ENCODE measurements around the gene CRELD2. TPM values are rescaled to one million over a fixed set of nuclear protein-coding genes. Genes with fewer than 3 reads are reported as not detected.
A peak's percentile ranks its signal among the peaks of the same experiment; 100 is the strongest.

CRELD2 gene
- total and polyA plus RNA-seq, 2 of the 13 experiments (the other 11 are each of a cell fraction or from before 2014, with no cell fraction given): 17.2 to 44.7 TPM

GRCh38 chr22:49951986-49952896, 33.8 kb downstream of the CRELD2 start (continued):
- no peak for TF ChIP-seq SCMH1 (CRISPR knock-in tag; IDR thresholded peaks at IDR 0.05; ENCODE audit: borderline replicate concordance)
- peak; percentile 39; the same call in 1 of the 2 replicates for TF ChIP-seq YEATS2 (CRISPR knock-in tag; IDR thresholded peaks at IDR 0.05; ENCODE audit: borderline replicate concordance)
- peak; percentile 47; the same call in 1 of the 2 replicates for TF ChIP-seq TBX2 (CRISPR knock-in tag; IDR thresholded peaks at IDR 0.05; ENCODE audit: borderline replicate concordance)
- no peak; the same call in 1 of the 2 replicates for TF ChIP-seq GATA4 (IDR thresholded peaks at IDR 0.05; ENCODE audit: borderline replicate concordance, low read depth)
- no peak for TF ChIP-seq ZNF816 (CRISPR knock-in tag; IDR thresholded peaks at IDR 0.05; ENCODE audit: borderline replicate concordance)
- no peak for TF ChIP-seq ZNF34 (CRISPR knock-in tag; IDR thresholded peaks at IDR 0.05; ENCODE audit: borderline replicate concordance)
- TF ChIP-seq ZNF205 (CRISPR knock-in tag; IDR thresholded peaks at IDR 0.05): peak; percentile 24; the same call in 1 of the 2 replicates
- TF ChIP-seq TFDP1 (CRISPR knock-in tag; IDR thresholded peaks at IDR 0.05; ENCODE audit: borderline replicate concordance): peak; percentile 10; the same call in 1 of the 2 replicates
- peak; percentile 79 for TF ChIP-seq BCL6 (CRISPR knock-in tag; IDR thresholded peaks at IDR 0.05)
- TF ChIP-seq MAFK (conservative IDR thresholded peaks at IDR 0.05 in 1 of 2, IDR thresholded peaks at IDR 0.05 in 1 of 2; ENCODE audit: low read length in 2 of 2): no peak
- TF ChIP-seq ZNF18 (CRISPR knock-in tag; IDR thresholded peaks at IDR 0.05; ENCODE audit: insufficient replicate concordance): peak; percentile 87
- TF ChIP-seq ZNF564 (CRISPR knock-in tag; IDR thresholded peaks at IDR 0.05): no peak
- TF ChIP-seq ZNF207 (IDR thresholded peaks at IDR 0.05; ENCODE audit: borderline replicate concordance): no peak
- 0 out of 2 replicates have a peak, but pooled peaks have one; percentile 32 for TF ChIP-seq ZSCAN29 (CRISPR knock-in tag; conservative IDR thresholded peaks at IDR 0.05)
- no peak; the same call in 1 of the 2 replicates for TF ChIP-seq ZNF543 (CRISPR knock-in tag; IDR thresholded peaks at IDR 0.05)
- peak; percentile 37; the same call in 1 of the 2 replicates for TF ChIP-seq BRD4 (CRISPR knock-in tag; IDR thresholded peaks at IDR 0.05)
- no peak for TF ChIP-seq HOXD1 (CRISPR knock-in tag; IDR thresholded peaks at IDR 0.05)
- peak; percentile 61; the same call in 1 of the 2 replicates for TF ChIP-seq ZFP1 (CRISPR knock-in tag; IDR thresholded peaks at IDR 0.05)
- TF ChIP-seq ZNF335 (CRISPR knock-in tag; IDR thresholded peaks at IDR 0.05): no peak
- no peak for TF ChIP-seq SP140L (CRISPR knock-in tag; IDR thresholded peaks at IDR 0.05; ENCODE audit: borderline replicate concordance)
- TF ChIP-seq ZNF574 (CRISPR knock-in tag; IDR thresholded peaks at IDR 0.05): peak; percentile 27; the same call in 1 of the 2 replicates
- TF ChIP-seq CBX2 (IDR thresholded peaks at IDR 0.05; ENCODE audit: low read depth, low read length): no peak
- TF ChIP-seq CBX2 (CRISPR knock-in tag; IDR thresholded peaks at IDR 0.05; ENCODE audit: low read depth): no peak
- TF ChIP-seq THAP7 (CRISPR knock-in tag; IDR thresholded peaks at IDR 0.05): no peak

All from HepG2 (cell line).